GM19025 (cell line): ENCODE data around the gene MPV17.
"Not testable (repeated sequence)": the region's sequence is repeated elsewhere in the genome, so short reads cannot be mapped to it uniquely, and the experiment has no call there.

Experiments used
- ATAC-seq: cut with Tn5 transposase; IDR thresholded peaks from one replicate; pipeline ENCODE4 v1.9.1; 2021; ENCODE audit warnings: mild to moderate bottlenecking, low read depth, moderate library complexity; ENCODE audit not compliant: unreplicated experiment

The MPV17 gene

DNA sequence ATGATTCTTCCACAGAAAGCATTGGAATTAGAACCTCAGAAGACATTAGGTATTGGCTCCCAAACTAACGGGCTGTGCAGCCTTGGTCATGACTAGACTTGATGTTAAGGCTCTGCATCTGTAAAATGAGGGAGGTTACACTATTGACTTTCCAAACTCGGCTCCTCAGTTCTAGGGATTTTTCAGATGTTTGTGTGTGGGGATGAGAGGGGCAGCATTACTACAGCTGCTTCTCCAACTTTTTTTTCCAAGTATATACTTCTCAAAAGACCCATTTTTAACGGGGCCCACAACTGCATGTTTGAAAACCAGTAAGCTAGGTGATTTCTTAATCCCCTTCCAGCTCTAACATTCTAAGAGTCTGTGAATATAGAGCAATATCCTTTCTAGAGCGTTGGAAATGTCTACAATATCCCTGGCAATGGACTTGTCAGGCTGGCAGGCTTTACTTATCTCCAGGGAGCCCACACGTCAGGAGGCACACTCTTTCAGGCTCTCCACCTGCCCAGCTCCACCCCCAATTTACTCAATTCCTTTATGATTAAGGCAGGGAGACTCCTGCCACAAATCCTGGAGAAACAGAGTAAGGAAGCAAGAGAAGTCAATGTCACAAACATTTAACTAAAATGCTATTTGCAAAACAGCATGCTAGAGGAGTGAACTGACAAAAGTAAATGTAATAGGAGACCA, 844 bp upstream of the MPV17 start:
- ATAC-seq: no peak

DNA sequence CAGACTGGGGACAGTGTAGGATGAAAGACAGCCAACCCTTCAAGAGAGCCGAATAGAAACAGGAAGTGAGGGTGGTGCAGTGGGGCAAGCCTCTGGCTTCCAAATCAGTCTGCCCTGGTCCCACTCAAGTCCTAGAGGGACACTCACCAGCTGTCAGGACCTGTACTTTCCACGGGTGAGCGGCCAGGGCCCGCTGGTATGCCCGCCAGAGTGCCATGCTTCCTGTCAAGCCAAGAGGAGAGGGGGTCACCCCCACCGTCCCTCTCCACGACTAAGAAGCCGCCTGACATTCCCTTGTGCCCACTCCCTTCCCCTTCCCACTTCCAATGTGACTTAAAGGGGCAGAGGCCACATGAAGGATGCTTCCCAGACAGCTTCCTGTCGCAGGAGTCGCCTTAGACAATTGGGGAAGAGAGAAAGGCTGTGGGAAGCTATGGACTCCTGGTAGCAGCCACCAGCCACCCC, 564 bp downstream of the MPV17 start:
- no peak for ATAC-seq

DNA sequence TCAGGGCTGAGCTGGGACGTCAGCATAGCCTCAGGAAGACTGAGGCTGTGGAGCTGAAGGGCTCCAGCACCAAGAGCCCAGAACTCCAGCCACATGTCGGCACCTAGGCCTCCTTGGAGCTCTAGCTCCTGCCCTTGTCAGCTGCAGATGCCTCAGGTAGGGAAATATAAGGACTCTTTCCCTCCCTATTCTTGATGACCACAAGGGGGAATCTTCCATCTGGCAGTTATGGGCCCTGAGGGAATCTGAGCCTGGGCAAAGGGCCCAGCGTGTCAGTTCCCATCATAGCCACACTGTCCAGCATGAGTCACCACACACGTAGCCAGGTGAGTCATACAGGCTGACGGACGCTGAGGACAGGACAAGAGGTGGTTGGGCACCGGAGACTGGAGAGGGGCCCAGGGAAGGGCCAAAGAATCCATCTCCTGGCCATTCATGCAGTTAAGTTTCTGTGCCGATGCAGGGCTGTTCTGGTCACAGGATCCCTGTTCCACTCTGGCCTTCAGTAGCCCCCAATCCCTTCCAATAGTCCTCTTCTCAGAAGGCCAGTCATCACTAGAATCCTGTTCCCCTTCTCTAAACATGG, 1.8 kb downstream of the MPV17 start:
- no peak for ATAC-seq

DNA sequence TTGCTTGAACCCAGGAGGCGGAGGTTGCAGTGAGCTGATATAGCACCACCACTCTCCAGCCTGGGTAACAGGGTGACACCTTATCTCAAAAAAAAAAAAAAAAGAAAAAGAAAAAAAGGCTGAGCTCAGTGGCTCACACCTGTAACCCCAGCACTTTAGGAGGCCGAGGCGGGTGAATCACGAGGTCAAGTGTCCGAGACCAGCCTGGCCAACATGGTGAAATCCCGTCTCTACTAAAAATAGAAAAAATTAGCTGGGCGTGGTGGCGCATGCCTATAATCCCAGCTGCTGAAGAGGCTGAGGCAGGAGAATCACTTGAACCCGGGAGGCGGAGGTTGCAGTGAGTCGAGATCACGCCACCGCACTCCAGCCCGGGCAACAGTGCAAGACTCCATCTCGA, 3.1 kb downstream of the MPV17 start:
- not testable (repeated sequence) for ATAC-seq

DNA sequence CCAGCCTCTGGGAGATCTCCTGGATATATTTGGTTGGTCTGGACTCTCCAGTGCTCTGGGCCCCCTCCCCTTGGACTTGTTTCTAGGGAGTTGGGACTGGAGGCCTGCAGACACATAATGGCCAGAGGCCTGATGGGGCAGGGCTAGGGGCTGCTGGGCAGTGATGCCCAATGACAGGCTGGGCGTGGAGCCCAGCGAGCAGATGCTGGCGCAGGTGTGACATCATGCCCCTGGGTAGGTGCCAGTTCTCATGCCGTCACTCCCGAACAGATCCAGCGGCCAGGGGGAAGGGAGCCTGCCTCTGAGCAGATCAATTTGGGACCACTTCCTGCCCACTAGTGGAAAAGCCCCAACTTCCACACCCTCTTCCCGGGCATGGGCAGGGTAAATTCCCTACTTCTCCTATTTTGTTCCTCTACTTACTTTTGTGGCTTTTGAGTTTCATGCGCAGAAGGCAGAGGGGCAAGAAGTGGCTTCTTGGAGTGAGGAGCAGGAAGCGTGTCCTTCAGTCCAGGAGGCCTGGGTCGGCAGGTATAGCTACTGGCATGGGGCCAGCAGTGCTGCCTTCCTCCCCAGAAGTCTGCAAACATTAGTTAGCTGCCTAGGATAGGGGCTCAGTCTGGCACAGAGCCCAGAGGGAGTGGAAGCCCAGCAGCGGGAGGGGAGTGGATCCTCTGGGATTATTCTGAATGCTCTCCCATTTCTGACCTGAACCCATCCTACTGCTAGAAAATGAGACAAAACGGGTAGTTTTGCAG, 6.1 kb downstream of the MPV17 start:
- no peak for ATAC-seq

DNA sequence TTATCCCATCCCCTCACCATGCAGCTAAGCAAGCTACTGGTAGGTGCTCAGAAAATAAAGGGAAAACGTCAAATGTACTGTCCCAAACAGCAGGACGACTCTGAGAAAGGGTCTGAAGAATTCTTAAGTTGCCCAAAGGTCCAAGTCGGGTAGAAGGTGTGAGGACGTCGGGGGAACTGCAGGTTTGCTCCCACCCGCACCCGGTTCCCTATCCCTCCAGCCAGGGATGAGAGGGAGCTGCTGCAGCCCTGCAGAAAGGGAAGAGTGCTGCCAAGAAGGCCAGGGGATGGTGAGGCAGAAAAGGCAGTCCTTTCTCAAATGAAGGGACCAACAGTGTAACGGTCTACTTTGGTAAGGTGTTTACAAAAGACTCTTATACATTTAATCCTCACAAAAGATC, 7.8 kb downstream of the MPV17 start:
- no peak for ATAC-seq

DNA sequence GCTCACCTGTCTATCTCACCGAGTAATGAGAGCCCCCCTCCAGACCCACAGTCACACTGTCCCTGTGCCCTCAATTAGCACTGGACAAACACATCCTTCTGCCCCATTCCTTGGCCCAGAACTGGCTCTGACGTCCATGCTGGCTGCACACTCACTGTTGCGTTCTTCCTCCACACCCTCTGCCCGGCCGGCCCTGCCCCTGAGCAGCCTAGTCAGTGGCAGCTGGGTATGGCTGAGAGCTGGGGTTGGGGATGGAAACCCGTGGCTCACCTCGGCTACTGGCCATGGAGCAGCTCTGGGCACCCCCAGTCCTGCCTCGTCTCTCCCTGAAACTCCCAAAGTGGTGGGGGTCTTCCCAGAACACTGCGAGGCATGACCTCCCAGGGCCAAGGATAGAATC, 8.2 kb downstream of the MPV17 start:
- ATAC-seq: no peak

DNA sequence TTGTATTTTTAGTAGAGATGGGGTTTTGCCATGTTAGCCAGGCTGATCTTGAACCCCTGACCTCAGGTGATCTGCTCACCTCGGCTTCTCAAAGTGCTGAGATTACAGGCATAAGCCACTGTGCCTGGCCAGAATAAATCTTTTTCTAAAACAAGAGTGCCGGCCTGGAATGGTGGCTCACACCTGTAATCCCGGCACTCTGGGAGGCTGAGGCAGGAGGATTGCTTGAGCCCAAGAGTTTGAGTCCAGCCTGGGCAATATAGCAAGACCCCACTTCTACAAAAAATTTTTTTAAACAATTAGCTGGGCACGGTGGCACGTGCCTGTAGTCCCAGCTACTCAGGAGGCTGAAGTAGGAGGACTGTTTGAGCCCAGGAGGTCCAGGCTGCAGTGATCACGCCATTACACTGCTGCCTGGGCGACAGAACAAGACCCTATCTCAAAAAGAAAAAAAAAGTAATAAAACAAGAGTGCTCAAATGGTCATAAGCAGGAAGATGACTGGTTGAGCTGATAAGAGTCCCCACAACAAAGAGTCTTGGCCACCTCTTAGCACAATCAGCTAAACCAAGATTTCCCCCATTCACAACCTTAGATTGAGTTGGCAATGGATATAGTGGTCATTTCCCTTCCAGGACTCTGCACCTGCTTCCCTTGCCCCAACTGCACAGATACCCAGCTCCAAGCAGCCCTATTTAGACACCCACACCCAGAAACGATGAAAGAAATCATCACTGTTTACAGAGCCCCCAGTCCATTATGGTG, 8.8 kb downstream of the MPV17 start:
- ATAC-seq: no peak

DNA sequence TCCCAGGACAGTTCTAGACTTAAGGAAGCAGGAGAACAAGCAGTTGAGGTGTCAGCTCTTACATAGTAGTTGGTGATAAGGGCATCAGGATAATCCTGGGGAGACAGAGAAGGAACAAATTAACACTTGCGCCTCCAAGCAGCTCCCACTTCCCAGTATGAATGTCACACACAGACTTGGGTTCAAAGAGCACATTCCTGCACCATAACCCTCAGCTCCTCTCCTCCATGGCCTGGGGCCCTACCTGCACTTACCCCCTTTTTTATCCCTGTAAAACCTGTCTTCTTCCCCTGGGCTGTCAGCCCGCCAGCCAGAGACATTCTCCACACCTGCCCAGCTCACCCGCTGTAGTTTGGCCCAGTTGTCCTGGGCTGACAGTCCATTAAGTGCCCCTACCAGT, 10.7 kb downstream of the MPV17 start:
- no peak for ATAC-seq

DNA sequence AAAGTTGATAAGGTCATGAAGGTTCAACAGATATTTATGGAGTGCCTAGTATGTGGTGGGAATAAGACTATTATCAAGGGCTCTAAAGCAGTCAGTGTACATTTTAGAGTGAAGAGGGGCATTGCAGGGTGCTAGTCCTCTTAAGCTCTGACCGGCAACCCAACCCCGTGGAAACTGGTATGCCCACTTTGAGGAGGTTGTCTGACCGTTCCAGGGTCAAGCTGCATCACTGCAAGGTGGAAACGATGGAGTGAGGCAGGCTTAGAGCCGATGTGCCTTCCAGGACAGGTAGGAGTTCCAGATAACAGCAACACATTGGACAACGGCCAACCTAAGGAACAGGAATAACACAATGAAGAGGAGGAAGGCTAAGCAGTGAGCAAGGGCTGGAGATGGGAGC, 13.2 kb downstream of the MPV17 start:
- ATAC-seq: no peak

DNA sequence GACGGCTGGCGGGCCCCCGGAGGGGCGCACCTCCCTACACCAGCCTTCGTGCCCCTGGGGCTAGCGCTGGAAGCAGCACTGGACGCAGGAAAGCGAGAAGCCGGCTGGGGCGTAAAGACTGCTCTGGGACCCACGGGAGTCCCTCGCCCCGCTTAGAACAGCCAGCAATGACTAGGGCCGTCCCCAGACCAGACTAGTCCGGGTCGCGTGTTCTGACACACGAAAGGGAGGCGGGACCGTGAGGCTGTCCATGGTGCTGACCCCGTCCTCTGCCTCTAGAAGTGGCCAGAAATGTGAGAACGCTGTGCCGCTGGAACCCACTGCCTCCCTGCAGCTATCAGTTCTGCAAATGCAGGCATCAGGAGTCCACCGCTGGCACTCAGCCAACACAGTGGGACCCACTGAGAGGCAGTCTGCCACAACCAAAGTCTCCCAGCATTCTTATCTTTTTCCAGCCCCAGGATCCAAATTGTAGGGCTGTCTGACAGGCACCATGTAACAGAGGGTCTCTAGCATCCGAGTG, 14.5 kb downstream of the MPV17 start, which contains the start of gene UCN:
Gene UCN, minus strand, starts transcription at position 87 of the 523 bp plus-strand sequence. CDS start 550 bp downstream, outside the sequence.
- ATAC-seq: no peak

DNA sequence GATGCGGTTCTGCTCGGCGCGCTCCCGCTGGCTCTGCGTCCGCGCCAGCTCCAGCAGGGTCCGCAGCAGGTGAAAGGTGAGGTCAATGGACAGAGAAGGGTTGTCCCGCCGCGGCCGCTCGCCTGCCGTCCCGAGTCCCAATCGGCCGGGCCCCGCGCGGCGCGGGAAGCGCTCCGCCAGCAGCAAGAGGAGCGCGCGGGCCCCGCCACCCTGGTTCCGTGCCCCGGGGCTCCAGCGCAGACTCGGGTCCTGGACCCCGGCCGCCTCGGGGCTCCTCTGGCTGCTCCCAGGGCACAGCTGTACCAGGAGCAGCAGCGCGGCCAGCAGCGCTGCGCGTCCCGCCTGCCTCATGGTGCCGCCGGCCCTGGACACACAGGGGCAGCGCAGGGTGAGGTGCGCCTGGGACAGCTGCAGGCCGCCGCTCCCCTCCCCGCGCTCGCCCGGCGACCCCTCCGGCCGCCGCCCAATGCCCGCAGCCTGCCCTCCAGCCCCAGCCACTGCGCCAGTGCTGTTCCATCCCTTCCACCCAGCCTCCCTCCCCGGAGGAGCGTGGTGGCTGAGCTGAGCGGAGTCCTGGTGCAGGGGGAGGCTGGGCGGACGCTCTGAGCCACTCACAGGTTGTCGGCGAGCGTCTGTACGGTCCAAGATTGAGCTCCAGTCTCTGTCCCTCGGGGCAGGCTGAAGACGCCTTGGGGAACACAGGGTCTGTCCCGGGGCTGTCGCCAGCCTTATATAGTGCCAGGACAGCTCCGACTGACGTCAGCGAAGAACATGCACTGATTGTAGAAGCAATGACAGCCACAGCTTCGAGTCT, 15.1 kb downstream of the MPV17 start:
- ATAC-seq: no peak

DNA sequence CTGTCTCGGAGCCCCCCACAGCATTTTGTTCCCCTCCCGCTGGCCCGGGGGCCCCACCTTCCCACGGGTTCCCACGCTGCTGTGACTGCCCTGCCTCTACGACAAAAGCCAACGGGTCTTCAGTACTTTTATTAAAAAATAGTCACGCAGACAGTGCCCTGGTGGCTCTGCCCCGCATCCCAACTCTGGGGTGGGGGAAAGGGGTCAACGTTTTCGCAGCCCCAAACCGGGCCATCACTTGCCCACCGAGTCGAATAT, 15.7 kb downstream of the MPV17 start:
- ATAC-seq: no peak

DNA sequence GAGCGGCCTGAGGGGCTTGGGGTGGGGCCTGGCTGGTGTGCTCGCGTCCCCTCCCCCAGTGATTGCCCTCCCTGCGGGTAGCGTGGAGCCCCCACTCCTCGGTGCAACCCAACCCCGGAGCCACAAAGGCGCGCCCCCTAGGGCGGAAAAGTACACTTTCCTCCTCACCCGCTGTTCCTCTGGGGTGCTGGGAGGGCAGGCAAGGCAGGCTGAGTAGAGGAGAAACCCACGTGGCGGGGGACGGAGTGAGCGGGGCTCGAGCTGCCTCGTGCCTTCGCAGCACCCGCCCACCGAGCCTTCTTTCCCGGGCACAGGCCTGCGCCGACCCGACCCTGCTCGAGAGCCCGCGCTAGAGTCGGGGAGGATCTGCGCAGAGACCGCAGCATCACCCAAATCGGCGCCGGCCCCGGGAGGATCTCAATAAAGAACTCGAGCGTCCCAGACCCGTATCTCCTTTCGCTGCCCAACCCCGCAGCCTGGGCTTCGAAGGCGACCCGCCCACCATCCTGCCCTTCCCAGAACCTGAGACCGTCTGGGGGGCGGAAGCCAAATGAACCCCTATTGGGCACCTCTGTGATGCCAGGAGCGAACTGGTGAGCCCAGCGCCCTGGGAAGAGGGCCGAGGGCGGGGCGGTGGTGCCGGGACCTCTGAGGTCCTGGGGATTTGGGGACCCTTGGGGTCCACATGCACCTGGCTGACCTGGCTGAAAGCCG, 16.2 kb downstream of the MPV17 start:
- no peak for ATAC-seq

DNA sequence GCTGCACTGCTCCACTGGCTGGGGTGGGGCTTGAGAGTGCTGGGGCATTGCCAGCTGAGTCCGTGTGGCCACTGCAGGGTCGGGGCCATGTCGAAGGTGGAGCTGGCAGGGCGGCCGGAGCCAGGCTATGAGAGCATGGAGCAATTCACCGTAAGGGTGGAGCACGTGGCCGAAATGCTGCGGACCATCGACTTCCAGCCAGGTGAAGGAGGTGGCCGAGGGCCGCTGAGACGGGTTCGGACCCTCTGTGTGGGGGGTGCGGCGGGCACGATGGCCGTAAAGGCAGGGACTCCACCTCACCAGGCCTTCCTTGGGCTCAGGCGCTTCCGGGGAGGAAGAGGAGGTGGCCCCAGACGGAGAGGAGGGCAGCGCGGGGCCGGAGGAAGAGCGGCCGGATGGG, 16.8 kb downstream of the MPV17 start:
- ATAC-seq: no peak

DNA sequence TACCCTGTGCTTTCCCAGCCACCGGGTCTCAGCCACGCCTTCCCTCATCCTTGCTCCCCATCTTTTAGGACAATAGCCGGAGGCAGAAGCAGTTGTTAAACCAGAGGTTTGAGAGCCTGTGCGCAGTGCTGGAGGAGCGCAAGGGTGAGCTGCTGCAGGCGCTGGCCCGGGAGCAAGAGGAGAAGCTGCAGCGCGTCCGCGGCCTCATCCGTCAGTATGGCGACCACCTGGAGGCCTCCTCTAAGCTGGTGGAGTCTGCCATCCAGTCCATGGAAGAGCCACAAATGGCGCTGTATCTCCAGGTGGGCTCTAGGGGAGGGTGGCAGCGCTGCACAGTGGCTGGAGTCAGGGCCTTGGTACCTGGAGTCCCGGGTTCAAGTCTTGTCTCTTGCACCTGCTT, 17.4 kb downstream of the MPV17 start:
- ATAC-seq: no peak

DNA sequence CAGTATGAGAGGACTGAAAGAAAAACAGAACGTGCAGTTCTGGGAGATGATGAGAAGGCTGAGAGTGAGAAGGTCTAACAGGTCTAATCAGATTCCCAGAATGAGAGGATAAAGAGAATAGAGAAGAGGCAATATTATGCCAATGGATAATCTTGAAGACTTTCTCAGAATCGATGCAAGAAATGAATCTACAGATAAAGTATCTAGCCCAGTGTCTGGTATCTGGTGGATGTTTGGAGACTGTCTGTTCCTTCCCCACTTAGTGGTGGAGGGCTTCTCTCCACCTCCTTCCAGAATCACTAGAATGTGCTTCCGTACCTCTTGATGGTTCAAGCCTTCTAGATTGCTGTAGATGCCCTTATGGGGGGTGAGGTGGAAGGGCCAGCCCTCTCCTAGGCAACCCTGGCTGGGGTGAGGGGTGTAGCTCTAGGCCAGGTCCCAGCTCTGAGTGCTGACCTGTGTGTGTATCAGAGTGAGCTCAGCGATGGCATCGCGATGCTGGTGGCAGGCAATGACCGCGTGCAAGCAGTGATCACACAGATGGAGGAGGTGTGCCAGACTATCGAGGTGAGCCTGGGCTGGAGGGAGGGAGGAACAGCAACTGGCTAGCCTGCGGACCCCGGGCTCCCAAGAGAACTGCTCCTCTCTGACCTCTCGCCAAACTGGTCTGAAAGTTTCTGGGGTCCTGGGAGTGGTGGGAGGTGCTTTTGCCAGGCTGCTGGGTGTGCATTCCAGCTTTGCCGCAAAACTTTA, 18.2 kb downstream of the MPV17 start:
- no peak for ATAC-seq

DNA sequence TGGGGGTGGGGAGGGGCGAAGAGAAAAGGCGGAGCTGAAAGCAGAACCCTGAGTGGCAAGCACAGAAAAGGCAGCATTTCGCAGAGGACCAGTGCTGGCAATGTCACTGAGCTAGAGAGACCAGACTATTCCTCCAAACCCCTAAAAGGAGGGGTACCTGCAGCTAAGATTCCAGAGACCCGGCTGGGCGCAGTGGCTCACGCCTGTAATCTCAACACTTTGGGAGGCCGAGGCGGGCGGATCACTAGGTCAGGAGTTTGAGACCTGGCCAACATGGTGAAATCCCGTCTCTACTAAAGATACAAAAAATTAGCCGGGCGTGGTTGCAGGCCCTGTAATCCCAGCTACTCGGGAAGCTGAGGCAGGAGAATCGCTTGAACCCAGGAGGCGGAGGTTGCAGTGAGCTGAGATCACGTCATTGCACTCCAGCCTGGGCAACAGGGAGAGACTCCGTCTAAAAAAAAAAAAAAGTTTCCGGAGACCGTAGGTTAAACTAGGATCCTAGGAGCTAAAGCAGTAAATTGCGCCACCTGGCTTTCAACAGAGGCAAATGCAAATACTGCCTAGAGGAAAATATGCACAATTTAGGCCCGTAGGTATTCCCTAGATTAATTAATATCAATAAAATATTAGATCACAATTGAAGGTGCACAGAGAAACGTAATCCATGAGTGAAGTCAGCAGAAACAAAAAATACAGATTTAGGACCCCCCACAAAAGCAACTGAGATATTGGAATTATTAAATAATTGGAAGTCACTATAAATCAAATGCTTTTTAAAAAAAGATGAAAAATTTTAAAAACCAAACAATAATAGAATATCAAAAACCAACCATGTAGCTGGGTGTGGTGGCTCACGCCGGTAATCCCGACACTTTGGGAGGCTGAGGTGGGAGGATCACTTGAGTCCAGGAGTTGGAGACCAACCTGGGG, 19.5 kb downstream of the MPV17 start:
- no peak for ATAC-seq
